GM18517 (cell line): ENCODE results near the gene NEDD4.
"Not testable (repeated sequence)": the region's sequence is repeated elsewhere in the genome, so short reads cannot be mapped to it uniquely, and the experiment has no call there.

Source experiments
- ATAC-seq: cut with Tn5 transposase; IDR thresholded peaks from one replicate; pipeline ENCODE4 v1.9.1; 2021; ENCODE audit warnings: mild to moderate bottlenecking, moderate library complexity; ENCODE audit not compliant: unreplicated experiment

The NEDD4 gene

GRCh38 chr15:55993111-55993803, at the start of gene NEDD4:
Gene NEDD4 (minus strand): TSS chr15:55993612. CDS start chr15:55993555, 57 bp downstream.
- peak; percentile 68 for ATAC-seq

GRCh38 chr15:56042498-56042897, 49.1 kb upstream of the NEDD4 start:
- ATAC-seq: no peak

- ATAC-seq: no peak
Measured at GRCh38 chr15:56042031-56042430, 48.6 kb upstream of the NEDD4 start.

GRCh38 chr15:56040081-56041035, 46.9 kb upstream of the NEDD4 start:
- ATAC-seq: no peak

- ATAC-seq: no peak
Measured at GRCh38 chr15:56038707-56039106, 45.3 kb upstream of the NEDD4 start.

GRCh38 chr15:56038015-56038414, 44.6 kb upstream of the NEDD4 start:
- no peak for ATAC-seq

- ATAC-seq: no peak
Measured at GRCh38 chr15:56036546-56037067, 43.2 kb upstream of the NEDD4 start.

GRCh38 chr15:56035166-56035565, 41.8 kb upstream of the NEDD4 start:
- ATAC-seq: no peak

GRCh38 chr15:56034514-56034913, 41.1 kb upstream of the NEDD4 start:
- ATAC-seq: no peak

- ATAC-seq: no peak
Measured at GRCh38 chr15:56032373-56032772, 39.0 kb upstream of the NEDD4 start.

GRCh38 chr15:56031836-56032235, 38.4 kb upstream of the NEDD4 start:
- no peak for ATAC-seq

GRCh38 chr15:56031402-56031801, 38.0 kb upstream of the NEDD4 start:
- no peak for ATAC-seq

GRCh38 chr15:56028430-56028829, 35.0 kb upstream of the NEDD4 start:
- no peak for ATAC-seq

GRCh38 chr15:56023160-56023559, 29.7 kb upstream of the NEDD4 start:
- not testable (repeated sequence) for ATAC-seq

- ATAC-seq: no peak
Measured at GRCh38 chr15:56019819-56020486, 26.5 kb upstream of the NEDD4 start.

GRCh38 chr15:56019060-56019793, 25.8 kb upstream of the NEDD4 start:
- no peak for ATAC-seq

- ATAC-seq: no peak
Measured at GRCh38 chr15:56017920-56018319, 24.5 kb upstream of the NEDD4 start.

GRCh38 chr15:56017511-56017910, 24.1 kb upstream of the NEDD4 start:
- no peak for ATAC-seq

GRCh38 chr15:56016281-56016680, 22.9 kb upstream of the NEDD4 start:
- ATAC-seq: no peak

- no peak for ATAC-seq
Measured at GRCh38 chr15:56014677-56015076, 21.3 kb upstream of the NEDD4 start.
